GM20431 (cell line): ENCODE data around the gene DIRAS3.
"Not testable (repeated sequence)": the region's sequence is repeated elsewhere in the genome, so short reads cannot be mapped to it uniquely, and the experiment has no call there.

Experiments used
- in situ Hi-C: fragments of 300-500 bp; cut with MseI, MboI; formaldehyde crosslinking; loops from one replicate; pipeline ENCODE4 v1.15.0; 2020; ENCODE audit warnings: low sequenced_read_pairs; ENCODE audit not compliant: unreplicated experiment

DIRAS3 gene, protein sequence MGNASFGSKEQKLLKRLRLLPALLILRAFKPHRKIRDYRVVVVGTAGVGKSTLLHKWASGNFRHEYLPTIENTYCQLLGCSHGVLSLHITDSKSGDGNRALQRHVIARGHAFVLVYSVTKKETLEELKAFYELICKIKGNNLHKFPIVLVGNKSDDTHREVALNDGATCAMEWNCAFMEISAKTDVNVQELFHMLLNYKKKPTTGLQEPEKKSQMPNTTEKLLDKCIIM

DNA sequence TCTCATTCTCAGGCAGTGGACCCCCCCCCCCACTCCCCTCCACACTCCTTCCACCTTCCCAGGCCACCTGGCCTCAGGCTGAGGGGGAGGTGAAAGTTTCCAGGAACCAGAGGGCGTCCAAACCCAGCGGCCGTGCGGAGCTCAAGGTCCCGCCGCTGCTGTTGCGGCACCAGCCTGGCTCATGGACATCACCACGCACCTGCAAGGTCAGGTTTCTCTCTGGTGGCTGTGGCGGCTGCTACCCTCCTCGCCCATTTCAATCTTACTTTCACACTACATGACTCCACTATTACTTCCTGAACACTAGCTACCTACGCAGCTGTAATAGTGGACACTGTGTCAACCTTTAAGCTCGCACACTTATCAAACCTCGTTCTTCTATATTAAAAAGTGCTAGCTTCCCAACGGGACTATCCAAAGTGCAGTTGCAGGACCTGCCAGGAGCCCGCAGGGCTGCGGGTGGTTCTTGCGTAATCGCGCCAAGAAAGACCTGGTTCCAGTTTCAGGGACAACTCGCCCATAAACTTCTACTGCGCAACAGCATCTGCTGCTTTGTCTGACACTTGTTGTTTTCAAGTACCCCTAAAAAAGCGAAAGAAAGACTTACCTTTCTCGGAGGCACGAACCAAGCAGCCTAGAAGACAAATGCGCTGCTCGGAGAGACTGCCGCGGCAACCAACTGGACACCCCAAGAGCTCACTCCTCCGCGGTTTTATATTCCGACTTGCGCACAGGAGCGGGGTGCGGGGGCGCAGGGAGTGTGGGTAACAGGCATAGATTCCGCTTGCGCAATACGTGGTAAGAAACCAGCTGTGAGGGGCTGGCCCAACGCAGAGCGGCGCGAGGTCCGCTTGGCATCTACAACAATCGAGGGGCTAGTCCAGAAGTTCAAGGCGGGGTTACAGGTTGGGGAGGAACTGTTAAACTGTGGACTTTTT is at the start of gene DIRAS3:
Gene DIRAS3 (minus strand): TSS at position 687 of the 938 bp plus-strand sequence. CDS start 3,330 bp downstream, outside the sequence.
- in situ Hi-C loops: no loop called here

DNA sequence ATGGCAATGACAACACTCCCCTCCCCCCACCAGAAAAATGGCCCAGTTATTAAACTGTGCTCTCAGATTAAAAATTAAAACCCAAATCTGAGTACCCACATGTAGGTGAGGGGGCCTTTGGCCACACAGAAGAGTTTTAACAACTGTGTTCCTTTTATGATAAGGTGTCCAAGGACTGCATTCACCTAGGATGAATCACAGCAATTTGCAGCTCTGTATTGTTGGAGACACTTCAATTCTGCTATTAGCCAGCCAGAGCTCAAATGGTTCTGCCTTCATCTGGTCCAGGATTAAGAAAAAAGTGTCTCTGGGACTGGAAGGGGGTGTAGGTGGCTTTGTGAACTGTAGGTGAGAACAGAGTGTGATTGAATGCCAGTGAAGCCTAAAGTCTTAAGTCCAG is 43.3 kb upstream of the DIRAS3 start:
- in situ Hi-C loops: no loop called here

DNA sequence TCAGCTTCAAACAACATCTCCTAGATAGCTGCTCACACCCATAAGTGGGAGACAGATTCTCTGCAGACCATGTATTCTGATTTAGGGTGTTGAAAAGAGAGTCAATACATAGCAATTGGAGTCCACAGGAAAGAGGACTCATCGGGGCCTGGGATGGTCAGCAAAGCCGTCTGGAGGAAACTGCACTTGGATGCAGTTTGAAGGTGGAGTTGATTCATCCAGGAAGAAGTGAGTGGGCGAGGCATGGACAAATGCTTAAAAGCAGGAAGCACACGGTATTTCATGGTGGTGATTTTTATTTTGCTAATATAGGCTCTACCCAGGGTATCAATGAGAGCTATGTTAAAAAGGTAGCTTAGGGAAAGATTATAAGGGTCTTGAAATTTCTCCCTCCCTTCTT is 36.8 kb upstream of the DIRAS3 start:
- in situ Hi-C loops: no loop called here

DNA sequence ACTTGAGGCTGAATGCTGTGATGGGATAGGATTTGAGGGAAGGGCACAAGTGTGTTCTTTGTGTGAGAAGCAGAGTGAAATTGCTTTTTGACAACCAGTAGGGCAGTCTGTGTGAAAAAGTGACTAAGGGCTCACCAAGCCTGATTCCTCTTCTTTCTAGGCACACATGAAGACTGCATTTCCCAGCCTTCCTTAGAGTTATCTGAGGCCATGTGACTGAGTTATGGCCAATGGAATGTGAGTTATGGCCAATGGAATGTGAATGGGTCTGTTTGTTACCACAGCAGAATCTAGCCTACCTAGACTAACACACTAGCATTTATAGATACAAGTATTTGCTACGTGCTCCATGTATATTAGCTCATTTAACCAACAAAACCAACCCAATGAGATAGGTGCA is 35.3 kb upstream of the DIRAS3 start:
- in situ Hi-C loops: no loop called here

DNA sequence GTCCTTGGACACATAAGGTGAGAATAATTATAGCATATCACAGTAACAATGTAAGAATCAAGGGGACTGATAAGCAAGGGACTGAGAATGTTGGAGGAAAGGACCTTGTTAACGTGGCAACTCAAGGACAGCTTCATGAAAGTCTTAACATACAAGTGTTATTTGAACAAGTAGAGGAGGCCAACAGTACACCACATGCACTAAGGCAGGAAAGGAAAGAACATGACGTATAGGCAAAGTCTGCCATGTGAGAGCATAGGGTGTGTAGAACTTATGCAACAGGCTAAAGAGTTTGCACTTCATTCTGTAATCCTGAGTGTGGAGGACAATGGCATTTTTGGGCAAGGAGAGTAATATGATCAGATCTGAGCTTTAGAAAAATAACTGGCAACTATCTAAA is 33.3 kb upstream of the DIRAS3 start:
- in situ Hi-C loops: no loop called here

DNA sequence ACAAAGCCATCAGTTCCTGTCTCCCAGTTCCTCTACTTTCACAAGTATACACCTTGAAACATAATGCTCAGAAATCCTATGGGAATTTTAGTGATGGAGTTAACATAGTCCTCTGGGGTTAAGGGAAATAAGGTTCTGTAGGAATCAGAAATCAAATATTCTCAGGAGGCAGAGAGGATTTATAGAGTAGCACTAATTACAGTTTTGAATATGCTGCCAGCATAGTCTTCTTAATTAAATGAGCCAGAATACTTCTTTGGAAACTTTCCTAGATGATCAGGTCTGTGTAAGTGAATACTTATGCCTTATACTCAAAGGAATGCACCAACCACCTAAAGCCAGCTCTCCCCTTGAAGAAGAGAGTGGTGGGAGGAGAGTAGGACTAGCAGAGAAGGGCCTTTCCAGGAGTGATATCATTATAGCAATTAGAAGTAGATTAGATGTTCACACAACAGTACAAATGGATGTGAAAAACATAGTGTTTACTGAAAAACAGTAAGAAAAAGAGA is 31.4 kb upstream of the DIRAS3 start:
- in situ Hi-C loops: no loop called here

DNA sequence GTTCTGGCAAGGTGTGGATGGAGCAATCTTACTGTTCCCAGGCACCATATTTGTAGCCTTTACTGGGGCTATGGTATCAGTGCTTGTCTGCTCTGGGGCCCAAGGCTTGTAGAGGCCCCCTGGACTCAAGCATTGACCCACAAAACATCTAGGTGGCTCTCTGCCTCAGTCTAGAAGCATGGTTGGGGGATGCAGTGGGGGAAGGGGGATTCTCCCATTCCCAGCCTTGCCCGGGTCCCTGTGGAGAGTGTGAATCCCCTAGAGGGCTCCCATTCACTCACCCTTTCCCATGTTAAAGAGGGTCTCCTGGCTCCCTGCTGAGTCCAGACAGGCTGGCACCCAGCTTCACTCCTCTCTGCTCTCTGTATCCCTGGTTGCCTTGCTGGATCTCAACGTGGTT is 28.2 kb upstream of the DIRAS3 start:
- in situ Hi-C loops: no loop called here

DNA sequence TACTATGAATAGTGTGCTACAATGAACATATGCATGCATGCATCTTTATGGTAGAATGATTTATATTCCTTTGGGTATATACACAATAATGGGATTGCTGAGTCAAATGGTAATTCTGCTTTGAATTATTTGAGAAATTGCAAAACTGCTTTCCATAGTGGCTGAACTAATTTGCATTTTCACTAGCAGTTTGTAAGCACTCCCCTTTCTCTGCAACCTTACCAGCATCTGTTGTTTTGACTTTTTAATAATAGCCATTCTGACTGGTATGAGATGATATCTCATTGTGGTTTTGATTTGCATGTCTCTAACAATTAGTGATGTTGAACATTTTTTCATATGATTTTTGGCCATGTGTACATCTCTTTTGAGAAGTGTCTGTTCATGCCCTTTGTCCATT is 24.0 kb upstream of the DIRAS3 start:
- in situ Hi-C loops: no loop called here

DNA sequence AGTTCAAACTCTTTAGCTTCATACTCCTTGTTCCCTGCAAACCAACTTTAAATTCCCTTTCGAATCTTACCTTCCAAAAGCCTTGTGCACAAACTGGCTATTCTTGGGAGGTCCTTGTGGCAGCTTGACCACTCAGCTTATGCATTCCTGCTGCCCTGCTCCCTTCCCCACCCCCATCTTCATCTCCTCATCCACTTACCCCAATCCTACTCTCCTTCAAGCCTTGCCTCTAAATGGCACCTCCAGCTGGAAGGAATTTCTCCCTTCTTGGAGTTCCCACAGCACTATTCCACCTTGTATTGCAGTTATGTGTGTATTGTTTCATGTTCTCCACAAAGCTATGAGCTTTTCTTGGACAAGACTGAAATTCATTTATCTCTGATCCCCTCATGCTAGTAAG is 15.3 kb upstream of the DIRAS3 start:
- in situ Hi-C loops: no loop called here

DNA sequence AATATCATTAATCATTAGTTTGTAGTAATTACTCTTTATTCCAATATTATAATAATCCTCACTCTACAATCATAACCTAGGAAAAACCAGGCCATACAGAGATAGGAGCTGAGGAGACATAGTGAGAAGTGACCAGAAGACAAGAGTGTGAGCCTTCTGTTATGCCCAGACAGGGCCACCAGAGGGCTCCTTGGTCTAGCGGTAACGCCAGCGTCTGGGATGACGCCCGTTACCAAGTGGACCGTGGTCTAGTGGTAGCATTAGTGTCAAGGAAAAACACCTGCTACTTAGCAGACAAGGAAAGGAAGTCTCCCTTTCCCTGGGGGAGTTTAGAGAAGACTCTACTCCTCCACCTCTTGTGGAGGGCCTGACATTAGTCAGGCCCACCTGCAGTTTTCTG is 7.6 kb upstream of the DIRAS3 start:
- in situ Hi-C loops: not testable (repeated sequence)

DNA sequence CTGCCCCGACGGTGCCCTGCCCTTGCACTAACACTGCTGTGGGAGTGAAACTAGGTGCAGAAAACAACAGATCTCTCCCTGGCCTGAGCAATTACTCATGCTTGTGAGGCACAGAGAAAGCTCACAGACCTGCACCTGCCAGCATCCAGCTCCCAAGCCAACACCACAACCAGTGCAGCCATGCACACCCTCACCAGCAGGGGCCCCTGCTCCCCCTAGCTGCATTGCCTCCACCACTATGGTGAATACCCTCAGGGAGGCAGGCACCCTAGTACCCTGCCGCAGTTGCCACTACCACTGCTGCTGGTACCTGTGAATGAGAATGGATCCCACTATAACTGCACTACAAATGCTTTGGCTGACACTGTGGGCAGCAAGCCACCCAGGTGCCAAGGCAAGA is 7.1 kb upstream of the DIRAS3 start:
- in situ Hi-C loops: no loop called here

DNA sequence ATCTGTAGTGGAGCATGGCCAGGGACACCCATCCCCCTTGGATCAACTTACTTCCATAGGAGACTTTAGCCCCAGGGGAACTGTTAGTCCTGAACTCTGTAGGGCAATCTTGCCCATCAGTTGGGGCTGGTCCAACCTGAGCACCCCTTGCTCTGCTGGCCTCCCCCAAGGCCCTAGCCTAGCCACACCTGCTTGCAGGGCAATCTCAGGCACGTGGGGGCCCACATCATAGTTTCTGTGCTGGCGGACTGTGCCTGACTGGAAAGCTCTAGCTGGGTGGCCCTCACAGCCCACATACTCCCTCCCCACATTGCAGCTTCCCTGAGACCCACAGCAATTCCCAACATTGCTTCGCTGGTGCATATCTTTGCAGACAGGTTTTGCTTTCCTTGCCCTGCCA is 6.6 kb upstream of the DIRAS3 start:
- in situ Hi-C loops: no loop called here

DNA sequence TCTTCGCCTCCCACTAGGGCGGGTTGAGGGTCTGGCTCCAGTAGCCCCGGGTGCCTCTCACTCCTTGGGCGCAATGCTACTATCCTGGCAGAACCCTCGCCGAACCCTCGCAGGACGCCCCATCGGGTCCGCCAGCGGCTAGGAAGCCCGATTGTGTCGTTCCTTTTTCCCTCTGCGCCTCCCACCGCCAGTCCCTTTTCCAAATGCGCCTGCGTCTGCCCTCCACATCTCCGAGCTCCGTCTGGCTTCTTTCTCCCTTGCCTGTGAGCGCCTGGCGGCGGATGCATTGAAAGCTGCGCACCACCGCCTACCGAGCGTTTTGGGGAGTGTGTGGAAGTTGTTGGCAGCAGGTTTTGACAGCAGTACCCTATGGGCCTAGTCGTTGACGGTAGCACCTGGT is 1.0 kb upstream of the DIRAS3 start:
- in situ Hi-C loops: no loop called here

DNA sequence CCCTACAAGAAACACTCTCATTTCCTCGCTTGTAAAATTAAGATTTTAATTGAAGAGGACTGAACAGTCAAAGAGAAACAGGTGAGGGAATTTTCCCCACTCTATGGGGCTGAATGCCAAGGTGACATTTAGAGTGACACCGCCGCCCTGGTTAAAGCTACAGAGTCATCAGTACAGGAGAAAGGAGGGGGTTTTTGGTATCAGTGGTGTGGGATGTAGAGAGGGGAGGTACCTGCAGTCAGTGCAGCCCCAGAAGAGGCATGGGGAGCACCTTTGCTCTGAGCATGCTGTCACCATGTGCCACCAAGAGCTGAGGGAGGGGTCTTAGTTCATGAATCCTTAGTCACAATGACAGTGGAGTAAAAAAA is 2.8 kb downstream of the DIRAS3 start:
- in situ Hi-C loops: no loop called here

DNA sequence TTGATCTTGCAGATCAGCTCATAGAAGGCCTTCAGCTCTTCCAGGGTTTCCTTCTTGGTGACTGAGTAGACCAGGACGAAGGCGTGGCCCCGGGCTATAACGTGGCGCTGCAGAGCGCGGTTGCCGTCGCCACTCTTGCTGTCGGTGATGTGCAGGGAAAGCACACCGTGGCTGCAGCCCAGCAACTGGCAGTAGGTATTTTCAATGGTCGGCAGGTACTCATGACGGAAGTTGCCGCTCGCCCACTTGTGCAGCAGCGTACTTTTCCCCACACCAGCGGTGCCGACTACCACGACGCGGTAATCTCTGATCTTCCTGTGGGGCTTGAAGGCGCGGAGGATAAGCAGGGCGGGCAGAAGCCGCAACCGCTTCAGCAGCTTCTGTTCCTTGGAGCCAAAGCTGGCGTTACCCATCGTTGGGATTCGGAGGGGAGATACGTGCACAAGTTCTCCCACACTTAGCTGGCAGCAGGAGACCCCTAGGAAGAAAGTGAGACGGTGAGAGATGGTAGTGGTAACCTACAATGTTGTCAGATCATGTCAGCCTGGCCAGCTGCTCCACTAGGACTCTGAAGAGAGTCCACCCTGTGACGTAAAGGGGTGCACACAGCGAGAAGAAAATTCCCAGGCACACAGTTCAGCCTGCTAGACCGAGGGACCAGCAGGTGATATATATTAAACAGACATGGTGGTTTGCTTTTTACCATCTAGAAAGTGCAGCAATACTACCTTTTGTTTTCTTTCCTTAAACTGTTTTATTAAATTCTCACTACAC is 3.4 kb downstream of the DIRAS3 start:
- in situ Hi-C loops: no loop called here

DNA sequence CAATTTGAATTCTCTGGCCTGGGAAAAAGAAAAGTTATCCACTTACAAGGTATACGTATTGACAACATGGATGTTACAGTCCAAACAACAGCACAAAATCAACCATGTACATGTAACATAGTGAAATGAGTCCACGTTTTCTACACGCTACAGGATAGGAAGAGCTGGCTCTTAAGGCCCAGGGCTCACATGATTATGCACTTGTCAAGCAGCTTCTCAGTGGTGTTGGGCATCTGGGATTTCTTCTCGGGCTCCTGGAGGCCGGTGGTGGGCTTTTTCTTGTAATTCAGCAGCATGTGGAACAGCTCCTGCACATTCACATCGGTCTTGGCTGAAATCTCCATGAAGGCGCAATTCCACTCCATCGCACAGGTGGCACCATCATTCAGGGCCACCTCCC is 4.0 kb downstream of the DIRAS3 start:
- in situ Hi-C loops: no loop called here

DNA sequence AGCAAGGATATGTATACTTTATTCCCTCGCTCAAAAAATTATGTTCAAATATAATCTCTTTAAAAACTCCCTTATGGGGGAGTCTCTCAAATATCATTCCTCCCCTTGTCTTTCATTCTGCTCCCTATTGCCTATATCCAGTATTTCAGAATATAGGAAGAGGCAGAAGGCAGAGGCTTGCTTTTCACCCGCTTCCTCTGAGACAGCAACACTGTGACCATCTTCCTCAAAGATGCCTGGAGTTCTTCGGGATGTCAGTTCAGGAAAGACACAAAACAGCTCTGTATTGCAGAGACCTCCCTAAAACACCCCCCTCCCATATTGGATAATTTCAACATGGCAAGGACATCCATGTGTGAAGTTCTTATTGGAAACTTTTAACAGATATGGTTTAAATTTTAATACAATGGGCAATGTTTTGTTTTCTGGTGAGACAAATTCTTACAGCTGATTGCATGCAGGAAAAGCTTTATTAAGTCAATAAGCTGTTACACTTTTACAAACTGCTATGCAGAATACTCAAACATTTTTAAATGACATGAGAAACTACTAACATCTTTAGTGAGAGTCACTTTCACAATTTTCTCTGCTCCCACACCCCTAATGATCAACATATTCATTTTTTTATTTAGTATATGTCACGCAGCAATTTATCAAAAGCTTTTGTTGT is 4.8 kb downstream of the DIRAS3 start:
- in situ Hi-C loops: no loop called here

DNA sequence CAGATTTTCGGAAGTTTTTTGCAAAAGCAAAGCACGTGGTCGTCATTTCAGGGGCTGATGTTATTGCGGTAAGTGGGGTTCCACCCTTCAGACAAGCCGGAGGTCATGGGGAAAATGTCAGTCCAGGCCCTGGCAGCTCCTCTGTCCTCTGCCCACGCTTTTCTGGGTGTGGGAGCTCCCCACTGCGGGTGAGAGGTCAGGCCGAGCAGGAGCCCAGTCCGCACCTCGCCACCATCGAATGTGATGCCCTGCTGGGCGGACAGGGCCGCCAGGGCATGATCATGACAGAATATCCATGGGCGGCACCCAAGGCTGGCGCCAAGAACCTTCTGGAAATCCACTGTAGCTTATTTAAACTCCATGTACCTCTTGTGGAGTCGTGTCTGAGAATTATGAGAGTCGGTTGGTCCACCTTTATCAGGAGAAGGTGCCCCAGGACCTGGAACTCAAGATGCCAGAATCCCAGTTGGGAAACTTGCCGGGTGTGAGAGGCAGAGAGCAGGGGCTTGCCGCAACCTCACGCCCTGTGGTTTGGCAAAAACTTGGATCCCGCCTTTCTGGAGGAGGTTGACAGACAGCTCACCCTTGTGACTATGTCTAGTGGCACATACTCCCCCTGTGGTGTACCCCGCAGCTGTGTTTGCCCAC is 6.9 kb downstream of the DIRAS3 start:
- in situ Hi-C loops: no loop called here

DNA sequence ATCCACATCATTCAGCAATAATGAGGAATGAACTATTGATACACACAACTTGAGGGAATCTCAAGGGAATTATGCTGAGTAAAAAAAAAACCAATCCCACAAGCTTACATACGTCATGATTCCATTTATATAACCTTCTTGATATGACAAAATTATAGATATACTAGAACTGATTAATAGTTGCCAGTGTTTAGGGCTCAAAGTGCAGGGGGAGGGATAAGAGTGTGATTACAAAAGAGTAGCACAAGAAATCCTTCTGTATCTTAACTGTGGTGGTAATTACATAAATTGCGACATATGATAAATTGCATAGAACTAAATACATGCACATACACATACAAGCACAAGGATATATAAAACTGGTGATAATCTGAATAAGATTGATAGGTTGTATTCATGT is 13.5 kb downstream of the DIRAS3 start:
- in situ Hi-C loops: no loop called here

DNA sequence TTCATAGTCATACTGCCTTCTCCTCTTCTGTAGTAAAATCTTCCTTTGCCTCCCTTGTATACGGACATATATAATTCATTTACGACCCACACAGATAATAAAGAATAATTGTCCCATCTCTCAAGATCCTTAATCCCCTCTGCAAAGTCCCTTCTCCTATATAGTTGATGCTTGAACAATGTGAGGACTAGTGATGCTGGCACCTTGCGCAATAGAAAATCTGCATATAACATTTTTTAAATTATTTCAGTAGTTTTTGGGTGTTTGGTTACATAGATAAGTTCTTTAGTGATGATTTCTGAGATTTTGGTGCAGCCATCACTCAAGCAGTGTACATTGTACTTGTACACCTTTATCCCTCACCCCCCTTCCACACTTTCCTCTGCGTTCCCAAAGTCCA is 21.0 kb downstream of the DIRAS3 start:
- in situ Hi-C loops: no loop called here
